ENCODE data around the gene INPP5F. TPM values are rescaled to one million over a fixed set of nuclear protein-coding genes. Genes with fewer than 3 reads are reported as not detected.

The INPP5F gene
- total RNA-seq, 1 experiment from 2014 or later: 14.9 TPM

- Mint-ChIP-seq H3K4me1 (ENCODE audit: insufficient read depth, unreplicated experiment) (peaks cover 6% of the 10 kb centered on the region), H3K9me3 (ENCODE audit: unreplicated experiment) (no peaks in the 10 kb centered on the region), H3K27ac (ENCODE audit: low read depth, unreplicated experiment) (no peak overlapping the region), H3K36me3 (ENCODE audit: insufficient read depth, unreplicated experiment) (peaks cover 86% of the 10 kb centered on the region), H3K4me3 (ENCODE audit: unreplicated experiment) (no peak overlapping the region), H3K27me3 (ENCODE audit: insufficient read depth, unreplicated experiment) (no peaks in the 10 kb centered on the region)
- ChIA-PET CTCF (interaction anchor here (0.6 to 1.9 kb wide), 4 partner anchors 24 to 244 kb away, joined by 3 to 9 read pairs (median 4); no protein-coding TSS in a partner anchor), POLR2A (interaction anchor here (0.6 to 0.7 kb wide), 2 partner anchors 44 to 242 kb away, joined by 3 to 5 read pairs; no protein-coding TSS in a partner anchor)
- no peak for DNase-seq (ENCODE audit: unreplicated experiment)
- BruUV-seq (replicated peaks): no TSS peak
- TF ChIP-seq, protein P1, sequence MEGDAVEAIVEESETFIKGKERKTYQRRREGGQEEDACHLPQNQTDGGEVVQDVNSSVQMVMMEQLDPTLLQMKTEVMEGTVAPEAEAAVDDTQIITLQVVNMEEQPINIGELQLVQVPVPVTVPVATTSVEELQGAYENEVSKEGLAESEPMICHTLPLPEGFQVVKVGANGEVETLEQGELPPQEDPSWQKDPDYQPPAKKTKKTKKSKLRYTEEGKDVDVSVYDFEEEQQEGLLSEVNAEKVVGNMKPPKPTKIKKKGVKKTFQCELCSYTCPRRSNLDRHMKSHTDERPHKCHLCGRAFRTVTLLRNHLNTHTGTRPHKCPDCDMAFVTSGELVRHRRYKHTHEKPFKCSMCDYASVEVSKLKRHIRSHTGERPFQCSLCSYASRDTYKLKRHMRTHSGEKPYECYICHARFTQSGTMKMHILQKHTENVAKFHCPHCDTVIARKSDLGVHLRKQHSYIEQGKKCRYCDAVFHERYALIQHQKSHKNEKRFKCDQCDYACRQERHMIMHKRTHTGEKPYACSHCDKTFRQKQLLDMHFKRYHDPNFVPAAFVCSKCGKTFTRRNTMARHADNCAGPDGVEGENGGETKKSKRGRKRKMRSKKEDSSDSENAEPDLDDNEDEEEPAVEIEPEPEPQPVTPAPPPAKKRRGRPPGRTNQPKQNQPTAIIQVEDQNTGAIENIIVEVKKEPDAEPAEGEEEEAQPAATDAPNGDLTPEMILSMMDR (IDR thresholded peaks at IDR 0.05; ENCODE audit: unreplicated experiment): no peak
- intact Hi-C loops (cut with micrococcal nuclease): no loop called here
Observed at GRCh38 chr10:119852822-119853221, 127.0 kb downstream of the INPP5F start.

DNA sequence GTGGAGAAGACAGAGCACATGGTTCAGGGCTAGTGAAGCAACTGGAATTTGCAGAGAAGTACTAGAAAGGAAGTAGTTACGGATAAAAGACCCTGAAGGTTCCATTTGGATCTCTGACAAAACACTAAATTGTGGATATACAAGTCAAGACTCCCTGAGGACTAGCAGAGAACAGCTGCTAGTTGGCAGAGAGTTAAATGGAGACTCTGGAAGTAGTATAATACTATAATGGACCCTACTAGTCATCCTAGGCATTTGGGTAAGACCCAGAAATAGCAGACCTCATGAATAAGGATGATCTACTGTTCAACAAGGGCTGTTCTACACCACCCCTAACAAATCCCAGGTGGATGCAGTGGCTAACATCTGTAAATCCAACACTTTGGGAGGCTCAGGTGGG is 127.7 kb downstream of the INPP5F start:
- CTCF ChIA-PET: interaction anchor here (1.3 to 1.5 kb wide), 2 partner anchors 167 to 245 kb away, joined by 4 read pairs; no protein-coding TSS in a partner anchor
- intact Hi-C loops (cut with micrococcal nuclease): no loop called here

GRCh38 chr10:119858063-119858462 is 132.2 kb downstream of the INPP5F start:
- no peaks in the 10 kb centered on the region for H3K27me3 Mint-ChIP-seq (ENCODE audit: insufficient read depth, unreplicated experiment)
- no peak for DNase-seq (ENCODE audit: unreplicated experiment)
- ChIA-PET POLR2A (interaction anchor here (0.7 to 4.1 kb wide), 7 partner anchors 9 to 201 kb away, joined by 3 to 37 read pairs (median 4); partner anchors contain the start of gene MCMBP), CTCF (interaction anchor here (0.6 to 5.8 kb wide), 8 partner anchors 13 to 250 kb away, joined by 3 to 88 read pairs (median 16); partner anchors contain the start of gene MCMBP)
- H3K9me3 Mint-ChIP-seq (ENCODE audit: unreplicated experiment): no peaks in the 10 kb centered on the region
- no peak overlapping the region for H3K4me3 Mint-ChIP-seq (ENCODE audit: unreplicated experiment)
- peaks cover 23% of the 10 kb centered on the region for H3K4me1 Mint-ChIP-seq (ENCODE audit: insufficient read depth, unreplicated experiment)
- TF ChIP-seq, protein P1 (IDR thresholded peaks at IDR 0.05; ENCODE audit: unreplicated experiment): no peak
- no TSS peak for BruUV-seq (replicated peaks)
- peak overlapping the region; percentile 8 for H3K27ac Mint-ChIP-seq (ENCODE audit: low read depth, unreplicated experiment)
- intact Hi-C loops (cut with micrococcal nuclease): no loop called here
- peaks cover 38% of the 10 kb centered on the region for H3K36me3 Mint-ChIP-seq (ENCODE audit: insufficient read depth, unreplicated experiment)

More for the DNA sequence above, 127.7 kb downstream of the INPP5F start:
- Mint-ChIP-seq H3K27me3 (ENCODE audit: insufficient read depth, unreplicated experiment) (no peaks in the 10 kb centered on the region), H3K9me3 (ENCODE audit: unreplicated experiment) (no peaks in the 10 kb centered on the region), H3K27ac (ENCODE audit: low read depth, unreplicated experiment) (no peak overlapping the region), H3K36me3 (ENCODE audit: insufficient read depth, unreplicated experiment) (peaks cover 82% of the 10 kb centered on the region), H3K4me1 (ENCODE audit: insufficient read depth, unreplicated experiment) (peaks cover 6% of the 10 kb centered on the region), H3K4me3 (ENCODE audit: unreplicated experiment) (no peak overlapping the region)
- TF ChIP-seq, protein P1 (IDR thresholded peaks at IDR 0.05; ENCODE audit: unreplicated experiment): no peak
- no TSS peak for BruUV-seq (replicated peaks)
- POLR2A ChIA-PET: no interaction called here
- no peak for DNase-seq (ENCODE audit: unreplicated experiment)

DNA sequence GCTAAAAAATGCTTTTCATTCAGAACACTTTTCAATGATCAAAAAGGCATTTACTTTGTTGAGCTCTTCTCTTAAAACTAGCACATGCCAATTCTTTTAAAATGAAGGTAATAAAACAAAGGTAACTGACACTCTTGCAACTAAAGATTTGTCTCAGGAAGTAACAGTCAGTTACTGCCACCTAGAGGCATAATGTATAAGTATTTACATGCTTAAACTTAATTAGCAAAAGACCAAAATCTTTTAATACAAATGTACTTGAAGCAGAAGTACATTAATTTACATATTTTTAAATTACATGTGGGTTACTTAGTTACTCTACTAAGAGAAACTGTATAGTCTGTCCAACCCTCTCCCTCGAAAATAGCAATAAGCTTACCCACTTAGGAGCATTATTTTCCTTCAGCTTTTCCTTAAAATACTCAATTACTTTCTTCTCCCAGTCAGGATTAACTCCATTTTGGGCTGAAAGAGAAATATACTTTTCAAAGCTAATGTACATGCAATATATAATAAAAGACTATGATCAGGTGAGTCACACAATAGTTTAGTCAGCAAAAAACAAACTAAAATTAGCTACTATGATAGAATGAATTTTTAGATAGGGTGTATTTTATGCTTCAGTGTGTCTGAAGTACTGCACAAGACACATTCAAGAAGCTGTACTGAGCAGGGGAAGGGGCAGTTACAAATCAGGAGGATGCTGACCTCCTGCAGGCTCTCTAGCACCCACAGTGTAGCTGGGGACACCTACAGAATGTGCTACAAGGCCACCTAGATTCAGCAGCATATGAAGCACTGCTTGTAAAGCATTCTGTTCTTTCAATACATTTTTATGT is 133.8 kb downstream of the INPP5F start:
- POLR2A ChIA-PET: interaction anchor here (0.6 to 4.1 kb wide), 17 partner anchors 8 to 426 kb away, joined by 3 to 37 read pairs (median 6); partner anchors contain the start of genes BAG3, INPP5F and MCMBP

More for the DNA sequence above, 133.8 kb downstream of the INPP5F start:
- CTCF ChIA-PET: interaction anchor here (0.5 to 5.8 kb wide), 47 partner anchors 8 to 1810 kb away, joined by 3 to 88 read pairs (median 4); partner anchors contain the start of genes INPP5F and MCMBP
- intact Hi-C loops (cut with micrococcal nuclease): loop anchor here (1.0 kb wide), 3 partner anchors 109 to 251 kb away; no protein-coding TSS in a partner anchor
- Mint-ChIP-seq H3K9me3 (ENCODE audit: unreplicated experiment) (no peaks in the 10 kb centered on the region), H3K27ac (ENCODE audit: low read depth, unreplicated experiment) (peak overlapping the region; percentile 35), H3K36me3 (ENCODE audit: insufficient read depth, unreplicated experiment) (peaks cover 39% of the 10 kb centered on the region), H3K4me1 (ENCODE audit: insufficient read depth, unreplicated experiment) (peaks cover 23% of the 10 kb centered on the region), H3K27me3 (ENCODE audit: insufficient read depth, unreplicated experiment) (no peaks in the 10 kb centered on the region), H3K4me3 (ENCODE audit: unreplicated experiment) (no peak overlapping the region)
- TF ChIP-seq, protein P1 (IDR thresholded peaks at IDR 0.05; ENCODE audit: unreplicated experiment): peak; percentile 38
- BruUV-seq (replicated peaks): no TSS peak
- peak; percentile 63 for DNase-seq (ENCODE audit: unreplicated experiment)
